Ascending aorta (tissue), 2 donors: Measurements from ENCODE around the gene RAB40C. TPM values are rescaled to one million over a fixed set of nuclear protein-coding genes. Genes with fewer than 3 reads are reported as not detected.

Experiments used
- DNase-seq, 2 donors: peaks; one replicate each; pipeline ENCODE4 v3.0.0-alpha.2; 2019; ENCODE audit warnings: low spot score in 2 of 2
- H3K27ac ChIP-seq, 2 donors: fragments of 200-600 bp; sonication (generic); one replicate each; pipeline ENCODE4 v1.5.1; 2016 to 2017; ENCODE audit warnings: mild to moderate bottlenecking in 1 of 2
- H3K27me3 ChIP-seq: fragments of 200-600 bp; sonication (generic); one replicate; pipeline ENCODE4 v1.5.1; 2017
- H3K36me3 ChIP-seq, 2 donors: fragments of 200-600 bp; sonication (generic); one replicate each; pipeline ENCODE4 v1.5.1; 2016
- H3K4me1 ChIP-seq, 2 donors: fragments of 200-600 bp; sonication (generic); one replicate each; pipeline ENCODE4 v1.5.1; 2016 to 2017; ENCODE audit warnings: mild to moderate bottlenecking in 1 of 2
- H3K4me3 ChIP-seq, 2 donors: fragments of 200-600 bp; sonication (generic); one replicate each; pipeline ENCODE4 v1.5.1; 2016 to 2017; ENCODE audit warnings: mild to moderate bottlenecking in 1 of 2
- H3K9me3 ChIP-seq, 2 donors: fragments of 200-600 bp; sonication (generic); one replicate each; pipeline ENCODE4 v1.5.1; 2016
- CTCF ChIP-seq, 3 experiments: fragments of 200-600 bp in 2 of 3; fragments of 450-650 bp in 1 of 3; sonication (generic) in 2 of 3; IDR thresholded peaks; one replicate each; pipeline ENCODE4 v1.5.1; 2016 to 2019; ENCODE audit warnings: antibody characterized with exemption in 3 of 3, mild to moderate bottlenecking in 1 of 3, moderate library complexity in 1 of 3
- intact Hi-C: fragments of 100-400 bp; cut with DNase I; formaldehyde crosslinking; loops from one replicate; pipeline ENCODE4 v1.15.1; 2023
- total RNA-seq: library from RNA; depleted of rRNA; stranded (reverse); fragments of >200 nt; gene quantifications from one replicate; pipeline ENCODE4 v1.1.0, GENCODE V29; 2016

The RAB40C gene
- total RNA-seq, 1 donor from 2014 or later = 29.8 TPM

- peaks cover 0 to 3% of the 10 kb centered on the region in 2 donors for H3K36me3 ChIP-seq
- peaks cover 8 to 32% of the 10 kb centered on the region in 2 donors for H3K4me1 ChIP-seq
- H3K9me3 ChIP-seq = no peaks in the 10 kb centered on the region
- DNase-seq = no peak
- TF ChIP-seq CTCF (IDR thresholded peaks at IDR 0.05) = no peak
- no peaks in the 10 kb centered on the region for H3K27me3 ChIP-seq
- H3K27ac ChIP-seq = peak overlapping the region in 1 of 2 donors; percentile 83
- intact Hi-C loops = no loop called here
- peak overlapping the region; percentile 85 to 92 for H3K4me3 ChIP-seq
Observed at GRCh38 chr16:590815-591200, 942 bp downstream of the RAB40C start.

GRCh38 chr16:591231-591630 lies 1.4 kb downstream of the RAB40C start:
- Histone ChIP-seq H3K27ac (no peak overlapping the region), H3K27me3 (no peaks in the 10 kb centered on the region), H3K9me3 (no peaks in the 10 kb centered on the region), H3K4me3 (peak overlapping the region; percentile 85 to 92), H3K4me1 (peaks cover 8 to 32% of the 10 kb centered on the region in 2 donors), H3K36me3 (peaks cover 1 to 3% of the 10 kb centered on the region in 2 donors)
- TF ChIP-seq CTCF (IDR thresholded peaks at IDR 0.05) = no peak
- no peak for DNase-seq
- intact Hi-C loops = no loop called here

- peaks cover 5 to 11% of the 10 kb centered on the region in 2 donors for H3K36me3 ChIP-seq
- no peak overlapping the region for H3K27ac ChIP-seq
- intact Hi-C loops = no loop called here
- H3K4me1 ChIP-seq = peaks cover 8 to 32% of the 10 kb centered on the region in 2 donors
- H3K4me3 ChIP-seq = peak overlapping the region in 1 of 2 donors; percentile 92
- no peaks in the 10 kb centered on the region for H3K27me3 ChIP-seq
- no peaks in the 10 kb centered on the region for H3K9me3 ChIP-seq
- no peak for TF ChIP-seq CTCF (IDR thresholded peaks at IDR 0.05)
- DNase-seq = no peak
Observed at GRCh38 chr16:591892-592517, 2.1 kb downstream of the RAB40C start.

- H3K36me3 ChIP-seq = peaks cover 5 to 16% of the 10 kb centered on the region in 2 donors
- H3K9me3 ChIP-seq = no peaks in the 10 kb centered on the region
- no peaks in the 10 kb centered on the region for H3K27me3 ChIP-seq
- TF ChIP-seq CTCF (IDR thresholded peaks at IDR 0.05) = no peak
- peaks cover 8 to 26% of the 10 kb centered on the region in 2 donors for H3K4me1 ChIP-seq
- intact Hi-C loops = no loop called here
- H3K27ac ChIP-seq = no peak overlapping the region
- peak overlapping the region in 1 of 2 donors; percentile 92 for H3K4me3 ChIP-seq
- peak in 1 of 2 donors; percentile 78 for DNase-seq
Observed at GRCh38 chr16:592518-593306, 2.8 kb downstream of the RAB40C start.

- no peak for DNase-seq
- TF ChIP-seq CTCF (IDR thresholded peaks at IDR 0.05) = no peak
- Histone ChIP-seq H3K27me3 (no peaks in the 10 kb centered on the region), H3K4me3 (no peak overlapping the region), H3K9me3 (no peaks in the 10 kb centered on the region), H3K36me3 (peaks cover 5 to 16% of the 10 kb centered on the region in 2 donors), H3K4me1 (peaks cover 1 to 19% of the 10 kb centered on the region in 2 donors), H3K27ac (no peak overlapping the region)
- intact Hi-C loops = no loop called here
Observed at GRCh38 chr16:593406-593805, 3.5 kb downstream of the RAB40C start.
